Measurements from ENCODE around the gene TECPR2.
"Not testable (repeated sequence)": the region's sequence is repeated elsewhere in the genome, so short reads cannot be mapped to it uniquely, and the experiment has no call there.

TECPR2 gene

GRCh38 chr14:102321456-102322422 lies 41.0 kb upstream of the TECPR2 start:
- Mint-ChIP-seq H3K4me3 (no peak overlapping the region), H3K4me1 (peaks cover 50% of the 10 kb centered on the region), H3K27ac (peak overlapping the region; percentile 93), H3K9me3 (no peaks in the 10 kb centered on the region), H3K27me3 (no peaks in the 10 kb centered on the region), H3K36me3 (peaks cover 9% of the 10 kb centered on the region)
- ATAC-seq, result no peak

- Mint-ChIP-seq H3K27me3 (no peaks in the 10 kb centered on the region), H3K36me3 (peaks cover 10% of the 10 kb centered on the region), H3K9me3 (no peaks in the 10 kb centered on the region), H3K4me3 (no peak overlapping the region), H3K4me1 (peaks cover 36% of the 10 kb centered on the region), H3K27ac (no peak overlapping the region)
- no peak for ATAC-seq
Observed at GRCh38 chr14:102323102-102323501, 39.6 kb upstream of the TECPR2 start.

- H3K27me3 Mint-ChIP-seq, result no peaks in the 10 kb centered on the region
- H3K4me3 Mint-ChIP-seq, result no peak overlapping the region
- no peak for ATAC-seq
- no peaks in the 10 kb centered on the region for H3K9me3 Mint-ChIP-seq
- no peak overlapping the region for H3K27ac Mint-ChIP-seq
- H3K36me3 Mint-ChIP-seq, result peaks cover 16% of the 10 kb centered on the region
- peaks cover 13% of the 10 kb centered on the region for H3K4me1 Mint-ChIP-seq
Observed at GRCh38 chr14:102325791-102326345, 36.9 kb upstream of the TECPR2 start.

GRCh38 chr14:102326583-102326982 lies 36.2 kb upstream of the TECPR2 start:
- Mint-ChIP-seq H3K36me3 (peaks cover 18% of the 10 kb centered on the region), H3K27me3 (no peaks in the 10 kb centered on the region), H3K4me1 (peaks cover 13% of the 10 kb centered on the region), H3K9me3 (no peaks in the 10 kb centered on the region), H3K27ac (no peak overlapping the region), H3K4me3 (no peak overlapping the region)
- ATAC-seq, result no peak

GRCh38 chr14:102329381-102329780 lies 33.4 kb upstream of the TECPR2 start:
- not testable (repeated sequence) for H3K4me3 Mint-ChIP-seq, H3K27me3 Mint-ChIP-seq, H3K9me3 Mint-ChIP-seq, ATAC-seq, H3K4me1 Mint-ChIP-seq, H3K27ac Mint-ChIP-seq
- peaks cover 39% of the 10 kb centered on the region for H3K36me3 Mint-ChIP-seq

- peaks cover 6% of the 10 kb centered on the region for H3K4me1 Mint-ChIP-seq
- H3K9me3 Mint-ChIP-seq, result no peaks in the 10 kb centered on the region
- H3K36me3 Mint-ChIP-seq, result peaks cover 46% of the 10 kb centered on the region
- no peaks in the 10 kb centered on the region for H3K27me3 Mint-ChIP-seq
- H3K4me3 Mint-ChIP-seq, result no peak overlapping the region
- ATAC-seq, result no peak
- no peak overlapping the region for H3K27ac Mint-ChIP-seq
Observed at GRCh38 chr14:102330806-102331205, 31.9 kb upstream of the TECPR2 start.

- ATAC-seq, result no peak
- Mint-ChIP-seq H3K4me1 (peaks cover 6% of the 10 kb centered on the region), H3K27me3 (no peaks in the 10 kb centered on the region), H3K27ac (no peak overlapping the region), H3K4me3 (no peak overlapping the region), H3K9me3 (no peaks in the 10 kb centered on the region), H3K36me3 (peaks cover 45% of the 10 kb centered on the region)
Observed at GRCh38 chr14:102333390-102333789, 29.4 kb upstream of the TECPR2 start.

GRCh38 chr14:102333795-102334705 lies 28.7 kb upstream of the TECPR2 start:
- no peak for ATAC-seq
- H3K4me1 Mint-ChIP-seq, result peaks cover 6% of the 10 kb centered on the region
- no peak overlapping the region for H3K4me3 Mint-ChIP-seq
- H3K36me3 Mint-ChIP-seq, result peaks cover 46% of the 10 kb centered on the region
- H3K9me3 Mint-ChIP-seq, result no peaks in the 10 kb centered on the region
- H3K27ac Mint-ChIP-seq, result no peak overlapping the region
- no peaks in the 10 kb centered on the region for H3K27me3 Mint-ChIP-seq

GRCh38 chr14:102335163-102335562 lies 27.6 kb upstream of the TECPR2 start:
- no peaks in the 10 kb centered on the region for H3K9me3 Mint-ChIP-seq
- H3K4me1 Mint-ChIP-seq, result peaks cover 6% of the 10 kb centered on the region

GRCh38 chr14:102338724-102339123 lies 24.0 kb upstream of the TECPR2 start:
- Mint-ChIP-seq H3K4me3 (no peak overlapping the region), H3K27ac (no peak overlapping the region), H3K36me3 (peaks cover 53% of the 10 kb centered on the region), H3K4me1 (peaks cover 6% of the 10 kb centered on the region), H3K27me3 (no peaks in the 10 kb centered on the region), H3K9me3 (no peaks in the 10 kb centered on the region)
- ATAC-seq, result no peak

More at GRCh38 chr14:102335163-102335562, 27.6 kb upstream of the TECPR2 start:
- H3K36me3 Mint-ChIP-seq, result peaks cover 46% of the 10 kb centered on the region
- no peak overlapping the region for H3K4me3 Mint-ChIP-seq
- H3K27me3 Mint-ChIP-seq, result no peaks in the 10 kb centered on the region
- ATAC-seq, result no peak
- H3K27ac Mint-ChIP-seq, result no peak overlapping the region

- Mint-ChIP-seq H3K36me3 (peaks cover 54% of the 10 kb centered on the region), H3K27me3 (no peaks in the 10 kb centered on the region), H3K9me3 (no peaks in the 10 kb centered on the region), H3K27ac (no peak overlapping the region), H3K4me1 (peaks cover 5% of the 10 kb centered on the region), H3K4me3 (no peak overlapping the region)
- no peak for ATAC-seq
Observed at GRCh38 chr14:102341566-102341965, 21.2 kb upstream of the TECPR2 start.

- peaks cover 54% of the 10 kb centered on the region for H3K36me3 Mint-ChIP-seq
- H3K27ac Mint-ChIP-seq, result no peak overlapping the region
- H3K4me3 Mint-ChIP-seq, result no peak overlapping the region
- ATAC-seq, result no peak
- H3K27me3 Mint-ChIP-seq, result no peaks in the 10 kb centered on the region
- H3K4me1 Mint-ChIP-seq, result peaks cover 5% of the 10 kb centered on the region
- H3K9me3 Mint-ChIP-seq, result no peaks in the 10 kb centered on the region
Observed at GRCh38 chr14:102342238-102342637, 20.5 kb upstream of the TECPR2 start.

GRCh38 chr14:102344084-102344483 lies 18.7 kb upstream of the TECPR2 start:
- Mint-ChIP-seq H3K4me3 (no peak overlapping the region), H3K9me3 (no peaks in the 10 kb centered on the region), H3K27ac (no peak overlapping the region), H3K27me3 (no peaks in the 10 kb centered on the region), H3K36me3 (peaks cover 53% of the 10 kb centered on the region), H3K4me1 (peaks cover 5% of the 10 kb centered on the region)
- ATAC-seq, result no peak

GRCh38 chr14:102344485-102344884 lies 18.3 kb upstream of the TECPR2 start:
- no peaks in the 10 kb centered on the region for H3K9me3 Mint-ChIP-seq
- H3K4me1 Mint-ChIP-seq, result peaks cover 5% of the 10 kb centered on the region
- peaks cover 56% of the 10 kb centered on the region for H3K36me3 Mint-ChIP-seq
- no peak for ATAC-seq
- no peaks in the 10 kb centered on the region for H3K27me3 Mint-ChIP-seq
- H3K27ac Mint-ChIP-seq, result peak overlapping the region; percentile 64
- H3K4me3 Mint-ChIP-seq, result no peak overlapping the region

- Mint-ChIP-seq H3K27ac (peak overlapping the region; percentile 64), H3K4me3 (no peak overlapping the region), H3K4me1 (peaks cover 5% of the 10 kb centered on the region), H3K9me3 (no peaks in the 10 kb centered on the region), H3K27me3 (no peaks in the 10 kb centered on the region), H3K36me3 (peaks cover 61% of the 10 kb centered on the region)
- no peak for ATAC-seq
Observed at GRCh38 chr14:102345232-102345631, 17.5 kb upstream of the TECPR2 start.

Data from stimulated activated memory B cell treated with anti-CD40 and anti-IgM and Interleukin-4, amounts not matched to agents 10 μg/mL and 1 μg/mL and 100 μg/mL, for 72 hours (primary cell).